Loucy (cell line): ENCODE measurements around the gene DHX9.

Source experiments
- H2AFZ ChIP-seq: fragments of 200-600 bp; sonication (generic); 2 replicates; pipeline ENCODE4 v1.6.0; 2016; ENCODE audit warnings: antibody characterized with exemption, mild to moderate bottlenecking, low read length, moderate library complexity
- H3F3A ChIP-seq: fragments of 200-600 bp; 2 replicates; pipeline ENCODE4 v1.6.0; 2016; ENCODE audit warnings: antibody characterized with exemption, low read depth, mild to moderate bottlenecking
- H3K27me3 ChIP-seq: fragments of 200-600 bp; sonication (generic); 2 replicates; pipeline ENCODE4 v1.6.1; 2014; ENCODE audit warnings: low read length, mild to moderate bottlenecking; ENCODE audit not compliant: insufficient read depth, poor library complexity, severe bottlenecking
- H3K36me3 ChIP-seq: fragments of 200-600 bp; sonication (generic); 2 replicates; pipeline ENCODE4 v1.6.1; 2016; ENCODE audit warnings: low read length; ENCODE audit not compliant: insufficient read depth
- H3K4me1 ChIP-seq: fragments of 200-600 bp; sonication (generic); 2 replicates; pipeline ENCODE4 v1.5.1; 2014; ENCODE audit warnings: low read length, mild to moderate bottlenecking; ENCODE audit not compliant: insufficient read depth, poor library complexity, severe bottlenecking
- H3K4me2 ChIP-seq: fragments of 200-600 bp; sonication (generic); 2 replicates; pipeline ENCODE4 v1.6.0; 2014; ENCODE audit warnings: antibody characterized with exemption, low read length, low read depth, mild to moderate bottlenecking; ENCODE audit not compliant: poor library complexity, severe bottlenecking
- H3K4me3 ChIP-seq: fragments of 200-600 bp; sonication (generic); 2 replicates; pipeline ENCODE4 v1.5.1; 2014; ENCODE audit warnings: low read length, mild to moderate bottlenecking, mixed read lengths; ENCODE audit not compliant: poor library complexity, severe bottlenecking
- H3K79me2 ChIP-seq: fragments of 200-600 bp; sonication (generic); 2 replicates; pipeline ENCODE4 v1.6.1; 2014; ENCODE audit warnings: low read length; ENCODE audit not compliant: insufficient read depth
- H3K9ac ChIP-seq: fragments of 200-600 bp; sonication (generic); 2 replicates; pipeline ENCODE4 v1.6.0; 2014; ENCODE audit warnings: mild to moderate bottlenecking, low read depth, low read length, moderate library complexity; ENCODE audit not compliant: poor library complexity, severe bottlenecking
- H3K9me2 ChIP-seq: fragments of 200-600 bp; sonication (generic); replicated peaks from 2 replicates; pipeline ENCODE4 v1.6.1; 2016; ENCODE audit warnings: low read depth, low read length, mixed read lengths
- H3K9me3 ChIP-seq: fragments of 200-600 bp; sonication (generic); 2 replicates; pipeline ENCODE4 v1.6.1; 2014; ENCODE audit warnings: mild to moderate bottlenecking, antibody characterized with exemption, low read length, low read depth; ENCODE audit not compliant: insufficient read depth
- H4K20me1 ChIP-seq: fragments of 200-600 bp; sonication (generic); 2 replicates; pipeline ENCODE4 v1.6.0; 2014; ENCODE audit warnings: antibody characterized with exemption, low read length, mild to moderate bottlenecking; ENCODE audit not compliant: insufficient read depth, poor library complexity, severe bottlenecking
- EZH2phosphoT487 ChIP-seq: fragments of 200-600 bp; IDR thresholded peaks from 2 replicates; pipeline ENCODE4 v1.6.1; 2018; ENCODE audit warnings: antibody characterized with exemption, mild to moderate bottlenecking, moderate library complexity, borderline replicate concordance
- TF ChIP-seq, protein P1 (sequence below): fragments of 200-600 bp; sonication (generic); conservative IDR thresholded peaks from 2 replicates; pipeline ENCODE4 v1.5.1; 2014; ENCODE audit warnings: mild to moderate bottlenecking, antibody characterized with exemption, low read length

Gene DHX9

GRCh38 chr1:182803846-182804245, 35.3 kb upstream of the DHX9 start:
- Histone ChIP-seq H3K9me2 (no peaks in the 10 kb centered on the region), H3F3A (no peaks in the 10 kb centered on the region), H4K20me1 (no peaks in the 10 kb centered on the region), H3K4me3 (no peak overlapping the region), H3K36me3 (no peaks in the 10 kb centered on the region), H3K9me3 (no peaks in the 10 kb centered on the region), H2AFZ (no peak overlapping the region), H3K9ac (no peak overlapping the region), H3K4me2 (no peak overlapping the region), H3K79me2 (no peaks in the 10 kb centered on the region), H3K27me3 (no peaks in the 10 kb centered on the region), H3K4me1 (no peaks in the 10 kb centered on the region)
- no peak for TF ChIP-seq EZH2phosphoT487
- TF ChIP-seq, protein P1, sequence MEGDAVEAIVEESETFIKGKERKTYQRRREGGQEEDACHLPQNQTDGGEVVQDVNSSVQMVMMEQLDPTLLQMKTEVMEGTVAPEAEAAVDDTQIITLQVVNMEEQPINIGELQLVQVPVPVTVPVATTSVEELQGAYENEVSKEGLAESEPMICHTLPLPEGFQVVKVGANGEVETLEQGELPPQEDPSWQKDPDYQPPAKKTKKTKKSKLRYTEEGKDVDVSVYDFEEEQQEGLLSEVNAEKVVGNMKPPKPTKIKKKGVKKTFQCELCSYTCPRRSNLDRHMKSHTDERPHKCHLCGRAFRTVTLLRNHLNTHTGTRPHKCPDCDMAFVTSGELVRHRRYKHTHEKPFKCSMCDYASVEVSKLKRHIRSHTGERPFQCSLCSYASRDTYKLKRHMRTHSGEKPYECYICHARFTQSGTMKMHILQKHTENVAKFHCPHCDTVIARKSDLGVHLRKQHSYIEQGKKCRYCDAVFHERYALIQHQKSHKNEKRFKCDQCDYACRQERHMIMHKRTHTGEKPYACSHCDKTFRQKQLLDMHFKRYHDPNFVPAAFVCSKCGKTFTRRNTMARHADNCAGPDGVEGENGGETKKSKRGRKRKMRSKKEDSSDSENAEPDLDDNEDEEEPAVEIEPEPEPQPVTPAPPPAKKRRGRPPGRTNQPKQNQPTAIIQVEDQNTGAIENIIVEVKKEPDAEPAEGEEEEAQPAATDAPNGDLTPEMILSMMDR = no peak

DNA sequence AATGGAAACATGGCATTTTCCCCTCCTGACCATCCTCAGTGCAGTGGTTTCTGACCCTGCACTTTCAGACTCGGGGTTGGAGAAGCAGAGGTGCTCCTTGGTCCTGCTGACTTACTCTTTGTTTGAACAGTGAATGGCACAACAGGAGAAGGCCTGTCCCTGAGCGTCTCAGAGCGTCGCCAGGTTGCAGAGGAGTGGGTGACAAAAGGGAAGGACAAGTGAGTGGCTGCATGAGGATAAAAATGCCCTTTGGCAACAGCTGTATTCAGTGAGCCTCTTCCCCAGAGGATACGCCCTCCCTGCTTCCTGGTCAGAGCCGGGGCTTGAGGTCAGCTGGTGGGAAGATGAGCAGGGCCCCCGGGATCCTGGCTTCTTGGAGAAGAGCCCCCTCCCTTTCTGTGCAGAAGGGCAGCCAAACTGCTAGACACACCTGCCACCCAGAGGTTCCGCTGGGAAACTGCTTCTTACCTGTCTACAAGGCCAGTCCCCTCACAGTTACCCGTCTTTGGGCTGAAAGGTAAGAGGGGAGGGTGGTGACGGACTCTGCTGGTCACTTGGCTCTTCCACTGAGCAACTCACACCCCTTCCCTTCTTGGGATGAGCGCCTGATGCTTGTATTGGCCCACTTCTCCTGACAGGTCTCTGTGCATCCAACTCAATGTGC, 33.0 kb upstream of the DHX9 start:
- Histone ChIP-seq H3K36me3 (no peaks in the 10 kb centered on the region), H3K27me3 (no peaks in the 10 kb centered on the region), H4K20me1 (no peaks in the 10 kb centered on the region), H3K9me2 (no peaks in the 10 kb centered on the region), H3K9ac (no peak overlapping the region), H3K4me1 (no peaks in the 10 kb centered on the region), H3K9me3 (no peaks in the 10 kb centered on the region), H2AFZ (no peak overlapping the region), H3K4me3 (no peak overlapping the region), H3K79me2 (no peaks in the 10 kb centered on the region), H3K4me2 (no peak overlapping the region), H3F3A (no peaks in the 10 kb centered on the region)
- TF ChIP-seq EZH2phosphoT487 = no peak
- TF ChIP-seq, protein P1 = peak; percentile 34

DNA sequence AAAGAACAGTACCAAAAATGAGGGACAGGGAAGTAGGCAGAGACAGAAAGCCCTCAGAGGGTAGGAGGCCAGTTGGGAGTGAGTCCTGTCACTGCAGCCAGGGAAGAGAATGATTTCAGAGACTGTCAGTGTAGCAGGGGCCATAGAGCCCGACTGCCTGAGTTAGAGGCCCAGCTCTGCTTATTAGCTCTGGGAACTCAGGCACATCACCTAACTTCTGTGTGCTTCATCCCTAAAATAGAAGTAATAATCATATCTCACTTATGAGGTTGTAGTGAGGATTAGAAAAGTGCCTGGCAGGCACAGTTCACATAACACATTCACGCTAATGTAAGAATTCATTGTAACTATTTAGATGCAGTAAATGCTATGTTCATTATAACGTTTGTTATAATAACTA, 31.2 kb upstream of the DHX9 start:
- Histone ChIP-seq H3K9ac (no peak overlapping the region), H3K4me3 (no peak overlapping the region)
- TF ChIP-seq, protein P1 = no peak
- TF ChIP-seq EZH2phosphoT487 = no peak

More for the DNA sequence above, 31.2 kb upstream of the DHX9 start:
- H3K79me2 ChIP-seq = no peaks in the 10 kb centered on the region
- no peaks in the 10 kb centered on the region for H3F3A ChIP-seq
- H3K36me3 ChIP-seq = no peaks in the 10 kb centered on the region
- H3K27me3 ChIP-seq = no peaks in the 10 kb centered on the region
- H4K20me1 ChIP-seq = no peaks in the 10 kb centered on the region
- no peaks in the 10 kb centered on the region for H3K9me3 ChIP-seq
- no peak overlapping the region for H3K4me2 ChIP-seq
- no peak overlapping the region for H2AFZ ChIP-seq
- no peaks in the 10 kb centered on the region for H3K9me2 ChIP-seq
- H3K4me1 ChIP-seq = no peaks in the 10 kb centered on the region
